GM12865 (cell line): ENCODE measurements around the gene CEACAM4.
"Not testable (repeated sequence)": the region's sequence is repeated elsewhere in the genome, so short reads cannot be mapped to it uniquely, and the experiment has no call there.

Source experiments
- DNase-seq: peaks from one replicate; pipeline ENCODE4 v3.0.0; 2010; ENCODE audit warnings: low read depth
- H3K4me3 ChIP-seq: 2 replicates; pipeline ENCODE4 v1.5.1; 2011; ENCODE audit warnings: mild to moderate bottlenecking, low read depth, low read length, control low read depth
- CTCF ChIP-seq: IDR thresholded peaks from 2 replicates; pipeline ENCODE4 v1.5.1; 2011; ENCODE audit warnings: low read length, control low read depth, low read depth, inconsistent platforms; ENCODE audit not compliant: insufficient read depth; ENCODE audit errors: missing control alignments

The CEACAM4 gene

GRCh38 chr19:41587101-41587837 lies 39.6 kb downstream of the CEACAM4 start:
- H3K4me3 ChIP-seq = no peak overlapping the region
- no peak for DNase-seq
- no peak for TF ChIP-seq CTCF

- no peak for DNase-seq
- TF ChIP-seq CTCF = no peak
- no peak overlapping the region for H3K4me3 ChIP-seq
Observed at GRCh38 chr19:41586064-41586463, 40.8 kb downstream of the CEACAM4 start.

- TF ChIP-seq CTCF = no peak
- H3K4me3 ChIP-seq = no peak overlapping the region
Observed at GRCh38 chr19:41584931-41585330, 41.9 kb downstream of the CEACAM4 start.

GRCh38 chr19:41584260-41584810 lies 42.5 kb downstream of the CEACAM4 start:
- no peak overlapping the region for H3K4me3 ChIP-seq
- no peak for TF ChIP-seq CTCF

More at GRCh38 chr19:41584931-41585330, 41.9 kb downstream of the CEACAM4 start:
- no peak for DNase-seq

GRCh38 chr19:41582577-41583182 lies 44.2 kb downstream of the CEACAM4 start:
- H3K4me3 ChIP-seq, DNase-seq: not testable (repeated sequence)

More at GRCh38 chr19:41584260-41584810, 42.5 kb downstream of the CEACAM4 start:
- no peak for DNase-seq

- not testable (repeated sequence) for DNase-seq, H3K4me3 ChIP-seq
Observed at GRCh38 chr19:41581068-41581467, 45.8 kb downstream of the CEACAM4 start.

- DNase-seq = no peak
- no peak overlapping the region for H3K4me3 ChIP-seq
- TF ChIP-seq CTCF = no peak
Observed at GRCh38 chr19:41578886-41579285, 48.0 kb downstream of the CEACAM4 start.

- DNase-seq = no peak
- TF ChIP-seq CTCF = no peak
- H3K4me3 ChIP-seq = no peak overlapping the region
Observed at GRCh38 chr19:41577833-41578232, 49.0 kb downstream of the CEACAM4 start.
